Activated T-helper 17 cell treated with anti-CD3 and anti-CD28 coated beads, Interleukin-2, amount 50 U/mL, for 72 hours (primary cell): ENCODE measurements around the gene ATP5F1A. TPM values are rescaled to one million over a fixed set of nuclear protein-coding genes. Genes with fewer than 3 reads are reported as not detected.
"Not testable (repeated sequence)": the region's sequence is repeated elsewhere in the genome, so short reads cannot be mapped to it uniquely, and the experiment has no call there.

Source experiments
- ATAC-seq: fragments of 150-1000 bp; cut with Tn5 transposase; replicated peaks from 2 replicates; pipeline ENCODE4 v1.10.0; 2021; ENCODE audit warnings: mild to moderate bottlenecking, moderate library complexity
- H3K27ac Mint-ChIP-seq: one replicate; pipeline ENCODE4 v1.8.0; 2022; ENCODE audit warnings: mixed read lengths
- H3K27me3 Mint-ChIP-seq: one replicate; pipeline ENCODE4 v1.8.0; 2022; ENCODE audit warnings: mixed read lengths
- H3K36me3 Mint-ChIP-seq: one replicate; pipeline ENCODE4 v1.8.0; 2022; ENCODE audit warnings: low read depth, mild to moderate bottlenecking, mixed read lengths
- H3K4me1 Mint-ChIP-seq: one replicate; pipeline ENCODE4 v1.8.0; 2022; ENCODE audit warnings: mixed read lengths
- H3K4me3 Mint-ChIP-seq: one replicate; pipeline ENCODE4 v1.8.0; 2022; ENCODE audit warnings: mild to moderate bottlenecking, mixed read lengths
- H3K9me3 Mint-ChIP-seq: one replicate; pipeline ENCODE4 v1.8.0; 2022; ENCODE audit warnings: mixed read lengths
- total RNA-seq, 2 donors: library from RNA; stranded (reverse); gene quantifications; one replicate each; pipeline ENCODE4 v1.2.3, GENCODE V29; 2022

ATP5F1A gene
- total RNA-seq, 2 donors from 2014 or later, result 278 to 511 TPM

DNA sequence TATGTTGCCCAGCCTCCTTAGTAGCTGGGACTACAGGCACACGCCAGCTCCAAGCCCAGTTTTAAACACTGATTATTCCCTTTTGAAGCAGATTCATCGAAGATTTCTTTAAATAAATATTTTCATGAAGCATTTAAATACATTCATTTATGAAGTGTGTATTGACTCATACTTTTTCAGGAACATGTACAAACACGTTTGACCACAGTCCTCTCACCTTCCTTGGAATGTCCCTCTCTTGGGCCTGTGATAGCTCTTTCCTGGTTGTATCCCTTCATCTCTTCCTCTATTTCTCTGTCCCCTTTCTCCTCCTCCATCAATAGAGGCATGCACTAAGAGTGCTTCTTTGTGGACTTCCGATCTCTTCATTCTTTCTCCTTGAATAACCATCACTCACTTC lies 28.6 kb downstream of the ATP5F1A start:
- Mint-ChIP-seq H3K9me3 (no peaks in the 10 kb centered on the region), H3K27ac (peak overlapping the region; percentile 23), H3K4me1 (peaks cover 22% of the 10 kb centered on the region), H3K4me3 (peak overlapping the region; percentile 19), H3K36me3 (no peaks in the 10 kb centered on the region), H3K27me3 (no peaks in the 10 kb centered on the region)
- ATAC-seq, result peak; percentile 48

DNA sequence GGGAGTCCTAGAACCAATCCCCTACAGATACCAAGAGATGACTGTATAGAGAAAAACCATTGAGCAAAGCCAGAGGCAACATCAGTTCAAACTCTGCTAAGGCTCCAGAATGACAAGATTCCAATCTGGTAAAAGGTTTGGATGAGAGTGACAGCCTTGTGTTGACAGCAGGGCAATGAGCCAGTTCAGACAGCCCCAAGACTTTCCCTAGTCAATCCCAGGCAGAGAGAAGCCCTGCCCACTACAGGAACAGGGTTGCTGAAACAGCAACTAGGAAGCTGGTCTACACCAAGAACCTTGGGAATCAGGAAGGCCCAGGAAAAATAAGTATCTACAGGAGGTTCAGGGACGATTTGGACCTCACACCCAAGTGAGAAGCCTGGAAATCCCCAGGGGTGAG lies 29.3 kb downstream of the ATP5F1A start:
- no peak for ATAC-seq
- Mint-ChIP-seq H3K4me3 (peak overlapping the region; percentile 19), H3K4me1 (peaks cover 18% of the 10 kb centered on the region), H3K27ac (peak overlapping the region; percentile 23), H3K27me3 (no peaks in the 10 kb centered on the region), H3K36me3 (no peaks in the 10 kb centered on the region), H3K9me3 (no peaks in the 10 kb centered on the region)

DNA sequence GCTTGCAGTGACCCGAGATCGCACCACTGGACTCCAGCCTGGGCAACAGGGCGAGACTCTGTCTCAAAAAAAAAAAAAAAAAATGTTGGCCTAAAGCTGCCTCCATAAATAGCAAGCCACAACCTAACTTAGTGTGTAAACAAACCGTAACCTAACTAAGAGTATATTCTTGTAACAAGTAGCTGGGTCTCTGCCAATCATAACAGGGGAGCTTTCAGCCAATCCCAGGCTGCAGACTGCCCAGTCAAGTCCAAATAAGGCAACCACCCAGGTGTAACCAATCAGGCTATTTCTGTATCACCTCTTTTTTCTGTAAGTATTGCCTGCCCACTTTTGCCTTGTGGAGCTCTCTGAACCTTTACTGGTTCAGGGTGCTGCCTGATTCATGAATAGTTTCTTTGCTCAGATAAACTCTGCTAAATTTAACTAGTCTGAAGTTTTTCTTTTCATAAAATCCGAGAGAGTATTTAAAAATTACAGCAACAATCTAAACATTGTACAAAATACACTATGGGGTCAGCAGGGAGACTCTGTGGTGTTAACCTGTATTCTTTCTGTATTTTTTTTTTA lies 30.6 kb downstream of the ATP5F1A start:
- Mint-ChIP-seq H3K36me3 (no peaks in the 10 kb centered on the region), H3K27ac (no peak overlapping the region), H3K4me1 (peaks cover 13% of the 10 kb centered on the region), H3K9me3 (no peaks in the 10 kb centered on the region), H3K27me3 (no peaks in the 10 kb centered on the region), H3K4me3 (no peak overlapping the region)
- no peak for ATAC-seq

DNA sequence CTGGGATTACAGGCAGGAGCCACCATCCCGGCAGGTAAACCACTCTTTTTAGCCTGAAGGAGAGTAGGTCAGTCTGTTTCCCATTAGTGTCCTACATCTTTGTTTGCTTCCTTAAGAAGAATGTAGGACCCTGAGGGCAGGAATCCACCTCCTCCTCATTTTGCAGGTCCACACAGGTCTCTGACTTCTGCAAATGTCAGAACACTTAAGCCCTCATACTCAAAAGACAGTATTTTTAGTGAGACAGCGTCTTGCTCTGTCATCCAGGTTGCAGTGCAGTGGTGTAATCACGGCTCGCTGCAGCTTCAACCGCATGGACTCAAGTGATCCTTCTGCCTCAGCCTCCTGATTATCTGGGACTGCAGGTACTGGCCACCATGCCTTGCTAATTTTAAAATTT lies 35.3 kb downstream of the ATP5F1A start:
- Mint-ChIP-seq H3K4me1 (peaks cover 3% of the 10 kb centered on the region), H3K9me3 (no peaks in the 10 kb centered on the region), H3K27me3 (no peaks in the 10 kb centered on the region), H3K4me3 (no peak overlapping the region), H3K36me3 (no peaks in the 10 kb centered on the region), H3K27ac (no peak overlapping the region)
- no peak for ATAC-seq

DNA sequence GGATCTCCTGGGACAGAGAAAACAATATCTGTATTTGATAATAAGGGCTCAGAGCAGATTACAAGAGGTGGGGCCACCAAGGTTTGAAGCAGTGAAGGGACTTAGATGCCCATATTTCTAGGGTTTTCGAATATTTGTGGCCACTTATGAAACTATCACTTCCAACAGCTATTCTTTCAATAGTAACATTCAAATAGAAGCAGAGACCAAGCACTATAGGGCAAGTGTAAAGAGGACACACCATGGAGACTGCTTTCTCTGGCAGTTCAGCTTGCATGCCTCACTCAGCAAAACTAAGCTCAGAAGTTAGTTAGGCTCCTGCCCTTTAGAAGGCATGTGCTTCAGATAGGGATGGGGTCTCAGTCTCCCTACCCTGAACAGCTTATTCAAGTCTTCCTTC lies 36.3 kb downstream of the ATP5F1A start:
- ATAC-seq, result no peak
- H3K4me1 Mint-ChIP-seq, result peaks cover 3% of the 10 kb centered on the region

DNA sequence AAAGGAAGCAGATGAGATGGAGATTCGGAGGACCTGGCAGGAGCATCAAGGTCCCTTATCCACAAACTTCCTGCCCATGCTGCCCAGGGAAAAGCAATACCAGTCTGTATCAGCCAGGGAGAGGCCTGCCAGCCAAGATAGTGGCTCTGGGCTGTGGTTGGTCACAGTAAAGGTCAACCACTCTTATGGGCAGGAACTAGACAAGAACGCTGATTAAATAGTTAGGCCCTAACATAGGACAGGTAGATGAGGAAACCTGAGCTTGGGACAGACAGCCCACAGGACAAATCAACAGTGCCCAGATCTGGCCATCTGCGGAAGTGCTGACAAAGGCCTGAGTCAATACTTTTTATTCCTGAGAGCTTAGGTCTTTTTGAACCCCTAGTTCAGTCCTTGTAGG lies 36.7 kb downstream of the ATP5F1A start:
- H3K27me3 Mint-ChIP-seq, result no peaks in the 10 kb centered on the region
- no peak for ATAC-seq

More for the DNA sequence above, 36.3 kb downstream of the ATP5F1A start:
- H3K9me3 Mint-ChIP-seq, result no peaks in the 10 kb centered on the region
- H3K36me3 Mint-ChIP-seq, result no peaks in the 10 kb centered on the region
- no peaks in the 10 kb centered on the region for H3K27me3 Mint-ChIP-seq
- peak overlapping the region; percentile 36 for H3K27ac Mint-ChIP-seq
- no peak overlapping the region for H3K4me3 Mint-ChIP-seq

DNA sequence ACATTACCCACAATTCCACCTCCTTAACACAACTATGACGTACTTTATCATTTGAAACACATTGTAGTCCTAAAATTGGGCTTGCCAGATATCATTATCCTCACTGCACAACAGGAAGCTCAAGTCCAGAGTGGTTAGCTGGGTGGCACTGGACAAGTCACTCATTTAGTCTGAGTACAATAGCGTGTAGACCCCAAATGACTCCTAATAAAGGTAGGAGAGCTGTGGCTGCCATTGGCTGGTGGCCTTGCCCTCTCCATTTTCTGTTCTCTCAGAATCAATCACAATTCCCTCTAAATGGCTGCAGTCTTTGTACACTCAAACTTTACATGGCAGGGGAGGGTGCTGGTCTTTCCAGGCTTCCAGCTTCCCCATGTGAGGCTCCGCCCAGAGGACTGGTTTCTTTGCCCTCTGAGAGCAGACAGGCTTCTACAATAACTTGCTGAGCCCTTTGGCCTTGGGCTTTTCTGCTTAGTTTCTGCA lies 37.7 kb downstream of the ATP5F1A start:
- Mint-ChIP-seq H3K4me3 (no peak overlapping the region), H3K9me3 (no peaks in the 10 kb centered on the region), H3K27ac (no peak overlapping the region)

More for the DNA sequence above, 36.7 kb downstream of the ATP5F1A start:
- Mint-ChIP-seq H3K4me3 (no peak overlapping the region), H3K36me3 (no peaks in the 10 kb centered on the region), H3K27ac (peak overlapping the region; percentile 36), H3K9me3 (no peaks in the 10 kb centered on the region), H3K4me1 (peaks cover 3% of the 10 kb centered on the region)

DNA sequence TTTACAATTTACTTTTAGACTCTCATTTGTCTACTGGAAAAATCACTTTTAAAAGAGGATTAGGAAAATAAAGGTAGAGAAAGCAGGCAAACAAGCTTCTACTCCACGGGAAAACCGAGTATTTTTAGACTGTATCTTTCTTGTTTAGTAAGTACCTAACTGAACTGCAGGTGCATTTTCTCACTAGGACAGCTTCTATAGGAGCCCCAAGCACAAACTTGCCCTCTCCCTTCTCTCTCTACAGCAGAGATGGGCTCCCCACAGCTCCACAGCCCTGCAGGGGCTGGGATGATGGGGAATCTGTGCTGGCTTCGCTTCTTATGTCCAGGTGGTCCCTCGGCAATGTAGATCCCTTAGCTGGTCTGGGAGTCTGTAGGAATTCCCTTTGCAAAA lies 42.3 kb downstream of the ATP5F1A start:
- H3K9me3 Mint-ChIP-seq, result no peaks in the 10 kb centered on the region
- H3K27me3 Mint-ChIP-seq, result no peaks in the 10 kb centered on the region
- no peaks in the 10 kb centered on the region for H3K36me3 Mint-ChIP-seq
- peaks cover 35% of the 10 kb centered on the region for H3K4me1 Mint-ChIP-seq
- H3K27ac Mint-ChIP-seq, result peak overlapping the region; percentile 77
- H3K4me3 Mint-ChIP-seq, result peak overlapping the region; percentile 62
- no peak for ATAC-seq

More for the DNA sequence above, 37.7 kb downstream of the ATP5F1A start:
- Mint-ChIP-seq H3K4me1 (peaks cover 12% of the 10 kb centered on the region), H3K36me3 (no peaks in the 10 kb centered on the region), H3K27me3 (no peaks in the 10 kb centered on the region)
- no peak for ATAC-seq

DNA sequence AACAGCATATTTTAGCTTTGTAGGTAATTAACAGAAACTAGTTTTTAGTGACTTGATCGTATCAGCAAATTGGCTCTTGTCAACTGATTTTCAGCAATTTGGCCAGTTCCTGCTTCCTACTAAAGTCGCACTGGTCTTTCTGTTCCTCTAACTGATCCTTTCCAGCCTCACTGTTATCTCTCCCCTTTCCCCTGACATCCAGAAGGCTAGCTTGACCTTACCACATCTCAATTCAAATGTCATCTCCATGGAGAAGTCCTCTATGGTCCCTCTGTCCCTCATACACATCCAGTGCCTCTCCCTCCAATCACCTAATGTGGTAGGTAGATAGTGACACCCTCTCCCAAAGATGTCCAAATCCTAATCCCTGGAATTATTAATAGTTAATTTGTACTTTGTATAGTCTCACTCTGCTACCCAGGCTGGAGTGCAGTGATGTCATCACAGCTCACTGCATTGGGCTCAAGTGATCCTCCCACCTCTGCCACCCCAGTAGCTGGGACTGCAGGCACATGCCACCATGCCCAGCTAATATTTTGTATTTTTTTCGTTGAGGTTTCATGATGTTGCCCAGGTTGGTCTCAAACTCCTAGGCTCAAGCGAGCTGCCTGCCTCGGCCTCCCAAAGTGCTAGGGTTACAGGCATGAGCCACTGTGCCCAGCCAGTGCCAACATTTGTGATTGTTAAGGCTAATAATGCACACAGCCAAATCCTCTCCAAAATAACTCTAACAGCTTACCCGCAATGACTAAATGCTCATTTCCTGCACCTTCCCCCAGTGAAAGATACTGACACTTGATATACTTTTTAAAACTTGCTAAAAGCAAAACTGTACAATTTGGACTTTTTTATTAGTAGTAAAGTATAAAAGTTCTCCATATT lies 42.9 kb downstream of the ATP5F1A start:
- no peaks in the 10 kb centered on the region for H3K9me3 Mint-ChIP-seq
- no peaks in the 10 kb centered on the region for H3K27me3 Mint-ChIP-seq
- H3K36me3 Mint-ChIP-seq, result no peaks in the 10 kb centered on the region
- peaks cover 32% of the 10 kb centered on the region for H3K4me1 Mint-ChIP-seq
- peak overlapping the region; percentile 62 for H3K4me3 Mint-ChIP-seq
- ATAC-seq, result peak; percentile 73
- H3K27ac Mint-ChIP-seq, result peak overlapping the region; percentile 77

DNA sequence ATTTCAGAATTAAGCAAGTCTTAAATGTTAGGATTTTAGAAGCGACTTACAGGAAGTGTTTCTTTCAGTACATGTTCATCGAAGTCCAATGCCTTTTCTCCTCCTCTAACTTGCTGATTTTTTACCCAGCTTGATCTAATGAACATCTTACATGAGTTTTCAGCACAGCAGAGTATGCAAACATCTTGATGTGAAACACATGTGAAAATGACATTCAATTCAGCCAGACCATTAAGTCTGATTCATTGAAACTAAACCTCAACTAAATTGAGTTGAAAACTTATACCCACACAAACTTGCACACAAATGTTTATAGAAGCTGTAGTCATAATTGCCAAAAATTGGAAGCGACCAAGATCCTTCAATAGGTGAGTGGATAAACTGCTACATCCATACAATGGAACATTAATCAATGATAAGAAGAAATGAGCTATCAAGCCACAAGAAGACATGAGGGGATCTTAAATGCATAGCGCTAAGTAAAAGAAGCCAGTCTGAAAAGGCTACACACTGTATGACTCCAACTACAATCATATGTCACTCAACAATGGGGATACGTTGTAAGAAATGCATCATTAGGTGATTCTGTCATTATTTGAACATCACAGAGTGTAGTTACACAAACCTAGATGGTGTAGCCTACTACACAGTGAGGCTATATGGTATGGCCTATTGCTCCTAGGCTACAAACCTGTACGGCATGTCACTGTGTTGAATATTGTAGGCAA lies 44.6 kb downstream of the ATP5F1A start:
- Mint-ChIP-seq H3K4me1 (peaks cover 32% of the 10 kb centered on the region), H3K36me3 (no peaks in the 10 kb centered on the region), H3K27me3 (no peaks in the 10 kb centered on the region), H3K9me3 (no peaks in the 10 kb centered on the region), H3K4me3 (no peak overlapping the region), H3K27ac (no peak overlapping the region)
- ATAC-seq, result peak; percentile 61

DNA sequence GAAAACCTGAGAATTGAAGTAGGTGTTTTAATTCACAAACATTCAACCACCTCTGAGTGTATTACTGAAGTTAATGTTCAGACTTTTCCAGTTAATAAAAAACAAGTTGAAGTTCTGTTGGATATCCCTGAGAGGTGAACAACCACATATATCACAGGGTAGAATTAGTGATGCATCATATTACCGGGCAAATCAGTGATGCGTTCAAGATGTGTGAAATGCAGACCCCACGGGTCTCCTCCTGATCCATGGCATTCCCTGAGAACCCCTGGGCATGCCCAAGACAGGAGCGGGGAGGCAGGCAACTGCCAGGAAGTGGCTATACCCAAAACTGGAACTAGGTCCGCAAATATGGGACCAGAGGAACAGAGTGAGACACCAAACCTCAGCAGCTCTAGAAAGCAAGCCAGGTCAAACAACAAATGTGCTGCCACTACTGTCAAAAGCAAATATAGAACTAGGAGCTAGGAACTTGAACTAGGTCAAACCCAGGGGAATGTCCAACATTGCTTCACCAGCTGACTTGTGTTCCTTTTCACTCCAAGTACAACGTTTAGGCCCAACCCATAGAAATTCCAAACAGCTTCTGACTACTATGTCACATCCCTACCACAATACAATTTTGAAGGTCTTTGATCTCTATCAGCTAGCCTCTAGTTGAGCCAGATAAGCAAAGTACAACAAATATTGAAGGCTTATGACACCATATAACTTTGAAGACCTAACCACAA lies 46.2 kb downstream of the ATP5F1A start:
- ATAC-seq, result peak; percentile 15
- H3K9me3 Mint-ChIP-seq, result no peaks in the 10 kb centered on the region
- no peaks in the 10 kb centered on the region for H3K27me3 Mint-ChIP-seq

DNA sequence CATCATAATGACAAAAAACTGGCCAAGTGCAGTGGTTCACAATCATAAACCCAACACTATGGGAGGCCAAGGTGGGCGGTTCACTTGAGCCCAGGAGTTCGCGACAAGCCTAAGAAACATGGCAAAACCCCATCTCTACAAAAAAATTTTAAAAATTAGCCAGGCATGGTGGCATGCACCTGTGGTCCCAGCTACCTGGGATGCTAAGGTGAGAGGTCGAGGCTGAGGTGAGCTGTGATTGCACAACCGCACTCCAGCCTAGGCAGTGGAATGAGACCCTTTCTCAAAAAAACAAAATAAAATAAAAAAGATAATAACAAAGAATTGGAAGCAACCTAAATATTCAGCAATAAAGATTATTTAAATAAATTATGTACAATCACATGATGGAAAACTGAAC lies 47.8 kb downstream of the ATP5F1A start:
- Mint-ChIP-seq H3K9me3 (no peaks in the 10 kb centered on the region), H3K36me3 (no peaks in the 10 kb centered on the region), H3K27ac (no peak overlapping the region), H3K4me1 (peaks cover 22% of the 10 kb centered on the region), H3K27me3 (no peaks in the 10 kb centered on the region), H3K4me3 (no peak overlapping the region)
- no peak for ATAC-seq

More for the DNA sequence above, 46.2 kb downstream of the ATP5F1A start:
- H3K36me3 Mint-ChIP-seq, result no peaks in the 10 kb centered on the region
- no peak overlapping the region for H3K27ac Mint-ChIP-seq
- H3K4me3 Mint-ChIP-seq, result peak overlapping the region; percentile 15
- peaks cover 32% of the 10 kb centered on the region for H3K4me1 Mint-ChIP-seq

DNA sequence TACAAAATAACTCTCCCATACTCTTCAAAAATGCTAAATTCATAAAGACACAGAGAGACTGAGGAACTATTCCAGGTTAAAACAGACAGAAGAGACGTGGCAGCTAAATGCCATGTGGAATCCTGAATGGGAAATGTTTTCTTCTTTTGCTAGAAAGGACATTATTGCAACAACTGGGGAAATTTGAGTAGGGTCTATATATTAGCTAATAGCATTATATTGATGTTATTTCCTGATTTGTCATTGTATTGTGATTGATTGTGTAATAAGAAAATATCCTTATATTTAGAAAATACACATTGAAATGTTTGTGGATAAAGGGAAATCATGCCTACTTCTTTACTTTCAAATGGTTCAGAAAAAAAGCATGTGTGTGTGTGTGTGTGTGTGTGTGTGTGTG lies 49.5 kb downstream of the ATP5F1A start:
- ATAC-seq, result no peak
- no peak overlapping the region for H3K4me3 Mint-ChIP-seq

DNA sequence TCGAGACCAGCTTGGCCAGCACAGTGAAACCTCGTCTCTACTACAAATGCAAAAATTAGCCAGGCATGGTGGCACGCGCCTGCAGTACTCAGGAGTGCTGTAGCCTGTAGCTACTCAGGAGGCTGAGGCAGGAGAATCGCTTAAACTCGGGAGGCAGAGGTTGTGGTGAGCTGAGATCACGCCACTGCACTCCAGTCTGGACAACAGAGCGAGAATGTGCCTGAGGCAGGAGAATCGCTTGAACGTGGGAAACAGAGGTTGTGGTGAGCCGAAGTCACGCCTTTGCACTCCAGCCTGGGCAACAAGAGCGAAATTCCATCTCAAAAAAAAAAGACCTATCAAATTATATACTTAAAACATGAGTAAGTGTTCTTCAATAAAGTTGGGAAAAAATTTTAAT lies 50.7 kb downstream of the ATP5F1A start:
- not testable (repeated sequence) for H3K4me3 Mint-ChIP-seq, ATAC-seq, H3K27me3 Mint-ChIP-seq, H3K27ac Mint-ChIP-seq, H3K36me3 Mint-ChIP-seq, H3K9me3 Mint-ChIP-seq
- peaks cover 11% of the 10 kb centered on the region for H3K4me1 Mint-ChIP-seq

More for the DNA sequence above, 49.5 kb downstream of the ATP5F1A start:
- Mint-ChIP-seq H3K36me3 (no peaks in the 10 kb centered on the region), H3K27ac (no peak overlapping the region), H3K9me3 (no peaks in the 10 kb centered on the region), H3K27me3 (no peaks in the 10 kb centered on the region), H3K4me1 (peaks cover 17% of the 10 kb centered on the region)
